LNCaP clone FGC (cell line): ENCODE data around the gene ADM5.

Source experiments
- DNase-seq: peaks from one replicate; pipeline ENCODE4 v3.0.0-alpha.2; 2011; ENCODE audit warnings: low read depth
- H3K4me3 ChIP-seq: 2 replicates; pipeline ENCODE4 v1.5.1; 2011; ENCODE audit warnings: mild to moderate bottlenecking, low read depth, low read length, control low read depth
- TF ChIP-seq, protein P1 (sequence below): IDR thresholded peaks from 2 replicates; pipeline ENCODE4 v1.5.1; 2012; ENCODE audit warnings: mild to moderate bottlenecking; ENCODE audit not compliant: control insufficient read depth, insufficient read depth; ENCODE audit errors: extremely low read depth

ADM5 gene

DNA sequence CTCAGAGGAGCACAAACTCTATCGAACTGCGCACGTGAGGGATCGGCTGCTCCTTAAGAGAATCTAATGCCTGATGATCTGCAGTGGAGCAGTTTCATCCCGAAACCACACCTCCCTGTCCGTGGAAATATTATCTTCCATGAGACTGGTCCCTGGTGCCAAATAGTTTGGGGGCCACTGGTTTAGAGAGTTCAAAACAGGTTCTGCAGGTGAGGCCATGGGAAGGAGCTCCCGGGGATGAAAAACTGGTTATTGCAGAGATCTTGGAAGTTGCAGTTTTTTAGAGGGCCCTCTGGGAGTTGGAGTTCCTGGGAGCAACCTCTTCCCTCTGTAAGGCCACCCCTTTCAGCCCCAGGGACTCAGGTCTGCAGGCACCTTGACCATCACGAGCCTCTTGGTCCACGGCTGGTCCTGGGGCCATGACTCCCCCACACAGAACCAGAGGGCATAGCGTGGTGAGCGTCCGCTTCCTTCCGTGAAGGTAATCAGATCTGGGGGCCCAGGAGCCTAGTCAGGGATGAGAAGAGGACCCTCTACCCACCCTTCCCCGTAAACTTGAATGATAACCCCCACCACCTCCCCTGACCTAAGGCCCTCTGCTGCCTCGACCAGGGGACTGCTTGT is 28.9 kb upstream of the ADM5 start:
- TF ChIP-seq, protein P1, sequence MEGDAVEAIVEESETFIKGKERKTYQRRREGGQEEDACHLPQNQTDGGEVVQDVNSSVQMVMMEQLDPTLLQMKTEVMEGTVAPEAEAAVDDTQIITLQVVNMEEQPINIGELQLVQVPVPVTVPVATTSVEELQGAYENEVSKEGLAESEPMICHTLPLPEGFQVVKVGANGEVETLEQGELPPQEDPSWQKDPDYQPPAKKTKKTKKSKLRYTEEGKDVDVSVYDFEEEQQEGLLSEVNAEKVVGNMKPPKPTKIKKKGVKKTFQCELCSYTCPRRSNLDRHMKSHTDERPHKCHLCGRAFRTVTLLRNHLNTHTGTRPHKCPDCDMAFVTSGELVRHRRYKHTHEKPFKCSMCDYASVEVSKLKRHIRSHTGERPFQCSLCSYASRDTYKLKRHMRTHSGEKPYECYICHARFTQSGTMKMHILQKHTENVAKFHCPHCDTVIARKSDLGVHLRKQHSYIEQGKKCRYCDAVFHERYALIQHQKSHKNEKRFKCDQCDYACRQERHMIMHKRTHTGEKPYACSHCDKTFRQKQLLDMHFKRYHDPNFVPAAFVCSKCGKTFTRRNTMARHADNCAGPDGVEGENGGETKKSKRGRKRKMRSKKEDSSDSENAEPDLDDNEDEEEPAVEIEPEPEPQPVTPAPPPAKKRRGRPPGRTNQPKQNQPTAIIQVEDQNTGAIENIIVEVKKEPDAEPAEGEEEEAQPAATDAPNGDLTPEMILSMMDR: no peak
- H3K4me3 ChIP-seq: no peak overlapping the region
- no peak for DNase-seq

DNA sequence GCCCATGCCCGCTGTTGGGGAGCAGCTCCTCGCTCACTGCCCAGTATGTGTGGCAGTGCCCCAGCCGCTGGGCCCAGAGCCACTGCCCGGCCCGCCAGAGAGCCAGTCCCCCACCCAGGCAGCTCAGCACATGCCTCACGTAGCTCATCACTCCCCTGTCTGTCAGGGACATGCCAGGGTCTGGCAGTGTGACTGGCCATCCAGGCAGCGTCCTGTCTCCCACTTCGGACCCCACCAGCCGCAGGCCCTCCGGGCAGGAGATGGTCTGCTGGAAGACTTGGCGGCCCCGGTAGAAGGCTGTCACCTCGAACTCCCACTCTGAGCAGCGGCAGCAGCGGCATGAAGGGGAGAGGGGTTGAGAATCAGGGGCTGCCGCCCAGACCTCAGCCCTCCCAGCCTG is 27.4 kb upstream of the ADM5 start:
- TF ChIP-seq, protein P1: no peak
- no peak overlapping the region for H3K4me3 ChIP-seq
- DNase-seq: no peak

DNA sequence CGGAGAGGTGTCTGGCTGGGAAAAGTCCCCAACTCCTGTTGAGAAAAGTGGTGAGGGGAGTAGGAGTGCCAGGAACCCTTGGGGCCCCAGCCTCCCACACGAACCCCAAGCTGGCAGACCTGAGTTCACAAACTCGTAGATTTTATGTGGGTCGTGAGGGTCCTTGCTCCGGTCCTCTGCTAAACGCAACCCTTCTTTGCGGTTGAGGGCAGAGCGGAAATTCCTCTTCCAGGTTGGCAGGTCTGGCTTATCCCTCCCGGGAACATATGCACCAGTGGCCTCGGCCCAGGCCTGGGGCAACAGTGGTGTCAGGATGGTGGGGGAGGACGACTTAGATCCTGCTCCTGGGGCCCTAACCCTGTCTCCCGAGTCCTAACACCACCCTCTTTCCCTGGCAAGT is 26.2 kb upstream of the ADM5 start:
- TF ChIP-seq, protein P1: no peak
- no peak for DNase-seq

DNA sequence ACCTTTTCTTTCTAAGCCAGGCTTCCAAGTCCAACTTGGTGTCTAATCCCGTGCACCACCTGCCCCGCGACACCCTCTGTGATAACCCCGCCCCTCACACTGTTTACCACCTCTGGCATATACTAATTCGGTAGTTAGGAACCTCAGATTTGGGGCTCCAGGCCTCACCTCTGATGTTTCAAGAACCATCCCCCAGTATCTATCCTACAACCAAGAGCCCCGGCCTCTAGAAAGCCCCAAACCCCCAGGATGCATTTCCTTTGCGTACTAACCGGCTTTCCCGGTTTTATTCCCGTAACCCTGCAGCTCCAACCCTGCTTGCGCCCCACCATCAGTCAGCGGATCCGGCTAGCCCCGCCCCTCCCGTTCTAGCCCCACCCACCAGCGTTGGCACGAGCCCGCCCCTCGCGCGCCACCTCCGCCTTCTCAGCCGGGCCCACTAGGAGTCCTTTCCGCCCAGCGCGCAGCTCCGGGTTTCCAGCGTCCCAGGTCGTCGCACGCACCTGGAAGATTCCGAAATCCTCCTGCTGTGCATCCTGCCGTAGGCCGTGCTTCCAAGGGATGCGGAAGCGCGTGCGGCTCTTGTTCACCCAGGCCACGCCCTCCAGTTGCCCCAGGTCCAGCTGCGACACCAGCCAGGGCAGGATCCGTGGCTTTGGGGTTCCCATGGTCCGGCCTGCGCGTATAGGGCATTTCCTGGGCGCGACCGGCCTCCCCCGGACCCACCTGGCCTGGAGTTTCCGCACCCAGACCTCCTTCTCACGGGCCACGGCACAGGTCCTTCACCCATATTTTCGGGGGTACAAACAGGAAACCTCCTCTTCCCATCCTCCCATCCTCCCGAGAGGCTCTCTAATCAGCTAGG is 25.0 kb upstream of the ADM5 start:
- peak overlapping the region; percentile 94 for H3K4me3 ChIP-seq
- peak; percentile 84 for DNase-seq
- TF ChIP-seq, protein P1: no peak

More for the DNA sequence above, 26.2 kb upstream of the ADM5 start:
- no peak overlapping the region for H3K4me3 ChIP-seq

DNA sequence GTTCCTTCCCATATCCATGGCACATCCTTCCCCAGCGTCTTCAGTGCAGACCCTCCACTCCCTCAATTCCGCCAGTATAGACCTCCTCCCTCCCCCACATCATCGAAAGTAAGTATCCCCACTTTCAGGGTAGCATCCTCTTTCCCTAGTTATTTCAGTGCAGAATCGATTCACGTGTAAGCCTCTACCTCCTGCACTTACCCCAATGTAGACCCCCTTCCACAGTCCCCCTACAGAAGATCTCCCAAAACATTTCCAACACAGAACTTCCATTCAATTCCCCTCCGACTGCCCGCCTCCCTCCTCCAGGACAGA is 24.4 kb upstream of the ADM5 start:
- no peak for DNase-seq
- H3K4me3 ChIP-seq: peak overlapping the region; percentile 94
- TF ChIP-seq, protein P1: no peak

DNA sequence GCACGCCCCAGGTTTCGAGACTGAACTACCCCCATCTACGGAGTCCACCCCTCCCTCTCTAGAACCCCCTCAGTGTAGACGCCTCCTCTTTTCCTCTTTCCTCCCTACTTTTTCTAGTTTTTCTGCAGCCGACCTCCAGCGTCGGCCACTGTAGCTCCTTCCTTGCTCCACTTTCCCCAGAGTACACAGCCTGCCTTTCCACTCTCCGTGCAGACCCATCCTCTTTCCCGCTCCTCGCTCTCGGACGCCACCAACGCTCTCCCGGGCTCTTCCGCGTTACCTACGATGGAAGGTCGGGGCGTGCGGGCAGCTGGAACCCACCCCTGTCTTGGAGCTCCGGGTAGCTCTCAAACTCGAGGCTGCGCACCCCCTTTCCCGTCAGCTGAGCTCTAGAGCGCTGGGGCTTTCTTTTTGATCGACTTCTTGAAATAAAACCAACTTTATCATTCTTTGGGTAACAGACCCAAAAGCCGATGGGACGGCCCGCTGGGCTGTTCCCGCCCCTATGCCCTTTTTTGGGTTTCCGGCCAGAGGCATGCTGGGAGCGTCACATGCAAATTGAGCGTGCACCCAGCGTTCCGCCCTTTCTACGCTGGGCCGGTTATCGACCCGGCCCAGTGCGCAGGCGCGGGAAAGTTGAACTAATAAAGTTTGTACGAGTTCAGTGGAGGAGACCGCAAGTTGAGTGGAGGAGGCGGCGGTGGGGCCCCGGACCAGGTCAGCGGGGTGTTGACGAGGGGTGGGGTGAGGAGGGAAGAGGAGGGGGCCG is 23.9 kb upstream of the ADM5 start, which contains the start of the genes BCL2L12 and IRF3:
TSS of gene BCL2L12 (plus strand) at position 583 of the 769 bp plus-strand sequence. CDS start 760 bp downstream, outside the sequence.
TSS of gene IRF3 (minus strand) at position 507 of the 769 bp plus-strand sequence. CDS start 1,019 bp downstream, outside the sequence.
- H3K4me3 ChIP-seq: peak within 1 kb of the TSS; percentile 94
- TF ChIP-seq, protein P1: no peak
- peak; percentile 79 for DNase-seq
